Measurements from ENCODE around the gene ARHGAP25.

ARHGAP25 gene

GRCh38 chr2:68862889-68863288, 128.3 kb downstream of the ARHGAP25 start:
- DNase-seq (ENCODE audit: low read depth in 2 of 2), result no peak

- no peak for DNase-seq (ENCODE audit: low read depth in 2 of 2)
Measured at GRCh38 chr2:68863996-68864395, 129.4 kb downstream of the ARHGAP25 start.

- DNase-seq (ENCODE audit: low read depth in 2 of 2), result no peak
Measured at GRCh38 chr2:68865108-68865507, 130.5 kb downstream of the ARHGAP25 start.

GRCh38 chr2:68870215-68870614, 135.6 kb downstream of the ARHGAP25 start:
- no peak for DNase-seq (ENCODE audit: low read depth in 2 of 2)

GRCh38 chr2:68871159-68871764, 136.7 kb downstream of the ARHGAP25 start, which contains the start of gene BMP10:
TSS of gene BMP10 (minus strand) at chr2:68871397. CDS start at chr2:68871358, 39 bp downstream.
- no peak for DNase-seq (ENCODE audit: low read depth in 2 of 2)

Data from activated CD4-positive, alpha-beta T cell treated with anti-CD3 and anti-CD28 coated beads for 24 hours (primary cell).